Naive thymus-derived CD4-positive, alpha-beta T cell (primary cell): ENCODE data around the gene MPHOSPH8. TPM values are rescaled to one million over a fixed set of nuclear protein-coding genes. Genes with fewer than 3 reads are reported as not detected.
"Not testable (repeated sequence)": the region's sequence is repeated elsewhere in the genome, so short reads cannot be mapped to it uniquely, and the experiment has no call there.

Source experiments
- ATAC-seq: fragments of 150-1000 bp; cut with Tn5 transposase; 2 replicates; pipeline ENCODE4 v1.10.0; 2021; ENCODE audit warnings: mild to moderate bottlenecking, moderate library complexity
- CTCF ChIA-PET: fragments of 350-600 bp; sonication (Branson Sonifier 250); formaldehyde crosslinking; loops from one replicate; lab custom pipeline; 2021; ENCODE audit warnings: antibody characterized with exemption; lab: Charles Lee
- POLR2A ChIA-PET: fragments of 350-600 bp; sonication (Branson Sonifier 250); formaldehyde crosslinking; loops from one replicate; lab custom pipeline; 2021; ENCODE audit warnings: antibody characterized with exemption, inconsistent platforms; lab: Charles Lee
- DNase-seq, 9 donors: peaks; one replicate each; pipeline versions ENCODE4 v3.0.0 to v3.0.0-alpha.2; 2020 to 2022; ENCODE audit warnings: mixed read lengths in 1 of 9
- H3K27ac ChIP-seq: one replicate; pipeline ENCODE4 v1.7.0; 2013; ENCODE audit warnings: mild to moderate bottlenecking, low read depth, low read length, moderate library complexity
- H3K27me3 ChIP-seq, 2 donors: one replicate each; pipeline ENCODE4 v1.7.0; 2013; ENCODE audit warnings: low read length in 2 of 2, mild to moderate bottlenecking in 2 of 2, moderate library complexity in 2 of 2; ENCODE audit not compliant: control insufficient read depth in 2 of 2, insufficient read depth in 2 of 2
- H3K36me3 ChIP-seq, 3 experiments: 1 replicate in 2 of 3; 2 replicates in 1 of 3; pipeline ENCODE4 v1.7.0; 2013; ENCODE audit warnings: low read length in 3 of 3, mild to moderate bottlenecking in 3 of 3, moderate library complexity in 1 of 3; ENCODE audit not compliant: insufficient read depth in 3 of 3, control insufficient read depth in 2 of 3
- H3K4me1 ChIP-seq, 2 donors: one replicate each; pipeline ENCODE4 v1.7.0; 2013; ENCODE audit warnings: low read length in 2 of 2, mild to moderate bottlenecking in 2 of 2, moderate library complexity in 1 of 2; ENCODE audit not compliant: control insufficient read depth in 2 of 2, insufficient read depth in 2 of 2
- H3K4me3 ChIP-seq: 2 replicates; pipeline ENCODE4 v1.7.0; 2013; ENCODE audit warnings: mild to moderate bottlenecking, low read length
- H3K9me3 ChIP-seq, 3 experiments: 1 replicate in 2 of 3; 2 replicates in 1 of 3; pipeline ENCODE4 v1.7.0; 2013; ENCODE audit warnings: low read length in 3 of 3; ENCODE audit not compliant: control insufficient read depth in 2 of 3
- H3K27ac Mint-ChIP-seq, 9 donors: one replicate each; pipeline ENCODE4 v1.8.0; 2020 to 2022; ENCODE audit warnings: mixed read lengths in 9 of 9, mild to moderate bottlenecking in 8 of 9, moderate library complexity in 5 of 9, inconsistent platforms in 2 of 9
- H3K27me3 Mint-ChIP-seq, 5 donors: one replicate each; pipeline ENCODE4 v1.8.0; 2021 to 2022; ENCODE audit warnings: mixed read lengths in 5 of 5, mild to moderate bottlenecking in 1 of 5
- H3K36me3 Mint-ChIP-seq, 5 donors: one replicate each; pipeline ENCODE4 v1.8.0; 2020 to 2022; ENCODE audit warnings: mixed read lengths in 5 of 5, mild to moderate bottlenecking in 3 of 5, inconsistent platforms in 1 of 5
- H3K4me1 Mint-ChIP-seq, 7 donors: one replicate each; pipeline ENCODE4 v1.8.0; 2020 to 2022; ENCODE audit warnings: mixed read lengths in 7 of 7, mild to moderate bottlenecking in 3 of 7, inconsistent platforms in 1 of 7
- H3K4me3 Mint-ChIP-seq, 10 donors: one replicate each; pipeline ENCODE4 v1.8.0; 2020 to 2022; ENCODE audit warnings: mild to moderate bottlenecking in 10 of 10, mixed read lengths in 10 of 10, moderate library complexity in 6 of 10, inconsistent platforms in 2 of 10
- H3K9me3 Mint-ChIP-seq, 11 donors: one replicate each; pipeline ENCODE4 v1.8.0; 2020 to 2022; ENCODE audit warnings: mixed read lengths in 11 of 11, mild to moderate bottlenecking in 4 of 11, inconsistent platforms in 1 of 11, moderate library complexity in 1 of 11
- intact Hi-C, 2 donors: fragments of 100-400 bp; cut with micrococcal nuclease; formaldehyde crosslinking; loops; one replicate each; pipeline ENCODE4 v1.15.1; 2023
- polyA plus RNA-seq, 2 donors: library from polyadenylated mRNA; unstranded; fragments of 300-500 nt; fragmentation: Illumina TruSeq; gene quantifications; one replicate each; pipeline ENCODE4 v1.2.3, GENCODE V29; 2021
- total RNA-seq, 6 experiments: library from RNA in 5 of 6; stranded (reverse) in 5 of 6; gene quantifications; 1 replicate in 5 of 6; 2 replicates in 1 of 6; pipeline ENCODE4 v1.2.3 and lab custom pipeline; 2021 to 2026

MPHOSPH8 gene
- total and polyA plus RNA-seq, 7 experiments from 2014 or later = 14.3 to 131 (median 52.0) TPM

GRCh38 chr13:19704256-19704655, 70.8 kb downstream of the MPHOSPH8 start:
- H3K27ac Mint-ChIP-seq, CTCF ChIA-PET, H3K4me3 ChIP-seq, H3K27me3 ChIP-seq, intact Hi-C loops, H3K27ac ChIP-seq, POLR2A ChIA-PET, H3K9me3 Mint-ChIP-seq, H3K9me3 ChIP-seq, H3K4me1 ChIP-seq, ATAC-seq, H3K27me3 Mint-ChIP-seq, H3K4me3 Mint-ChIP-seq, DNase-seq, H3K36me3 ChIP-seq: not testable (repeated sequence)
- Mint-ChIP-seq H3K4me1 (peaks cover 7 to 26% (median 23%) of the 10 kb centered on the region in 7 donors), H3K36me3 (peaks cover 0 to 17% (median 0%) of the 10 kb centered on the region in 5 donors)

GRCh38 chr13:19709039-19709438, 75.6 kb downstream of the MPHOSPH8 start:
- H3K27ac Mint-ChIP-seq, H3K9me3 Mint-ChIP-seq, intact Hi-C loops, DNase-seq, ATAC-seq, H3K4me1 ChIP-seq, H3K9me3 ChIP-seq, POLR2A ChIA-PET, H3K27me3 ChIP-seq, H3K4me3 Mint-ChIP-seq, H3K27me3 Mint-ChIP-seq, H3K4me3 ChIP-seq, CTCF ChIA-PET, H3K36me3 ChIP-seq, H3K27ac ChIP-seq: not testable (repeated sequence)
- Mint-ChIP-seq H3K36me3 (peaks cover 0 to 16% (median 0%) of the 10 kb centered on the region in 5 donors), H3K4me1 (peaks cover 0 to 32% (median 18%) of the 10 kb centered on the region in 7 donors)

- H3K27me3 ChIP-seq, CTCF ChIA-PET, H3K4me3 ChIP-seq, H3K9me3 ChIP-seq, DNase-seq, H3K9me3 Mint-ChIP-seq, H3K27ac ChIP-seq, H3K27me3 Mint-ChIP-seq, H3K27ac Mint-ChIP-seq, intact Hi-C loops, H3K4me1 ChIP-seq, ATAC-seq, H3K36me3 ChIP-seq, H3K4me3 Mint-ChIP-seq: not testable (repeated sequence)
- Mint-ChIP-seq H3K36me3 (peaks cover 0 to 21% (median 0%) of the 10 kb centered on the region in 5 donors), H3K4me1 (peaks cover 0 to 30% (median 18%) of the 10 kb centered on the region in 7 donors)
- POLR2A ChIA-PET = interaction anchor here (0.9 kb wide), 1 partner anchor 67 kb away, joined by 3 read pairs; no protein-coding TSS in a partner anchor
These were observed 76.3 kb downstream of the MPHOSPH8 start for GRCh38 chr13:19709782-19710181.

GRCh38 chr13:19713186-19713965, 79.9 kb downstream of the MPHOSPH8 start:
- Histone ChIP-seq H3K4me1 (no peaks in the 10 kb centered on the region), H3K4me3 (no peak overlapping the region), H3K27me3 (no peaks in the 10 kb centered on the region), H3K36me3 (no peaks in the 10 kb centered on the region), H3K27ac (no peak overlapping the region), H3K9me3 (no peaks in the 10 kb centered on the region)
- no peak for DNase-seq
- no peak overlapping the region for H3K4me3 Mint-ChIP-seq
- ChIA-PET POLR2A (no interaction called here), CTCF (interaction anchor here (0.7 kb wide), 1 partner anchor 244 kb away, joined by 4 read pairs; no protein-coding TSS in a partner anchor)
- H3K27me3 Mint-ChIP-seq = no peaks in the 10 kb centered on the region
- ATAC-seq = no peak
- intact Hi-C loops = no loop called here
- peaks cover 0 to 19% (median 8%) of the 10 kb centered on the region in 5 donors for H3K36me3 Mint-ChIP-seq
- H3K9me3 Mint-ChIP-seq = no peaks in the 10 kb centered on the region
- peaks cover 0 to 26% (median 12%) of the 10 kb centered on the region in 7 donors for H3K4me1 Mint-ChIP-seq
- peak overlapping the region in 1 of 9 donors; percentile 65 for H3K27ac Mint-ChIP-seq

- no peak overlapping the region for H3K4me3 ChIP-seq
- H3K27me3 ChIP-seq = no peaks in the 10 kb centered on the region
- Mint-ChIP-seq H3K4me1 (peaks cover 0 to 32% (median 14%) of the 10 kb centered on the region in 7 donors), H3K36me3 (peaks cover 0 to 35% (median 8%) of the 10 kb centered on the region in 5 donors), H3K9me3 (no peaks in the 10 kb centered on the region), H3K27me3 (no peaks in the 10 kb centered on the region), H3K27ac (peak overlapping the region in 3 of 9 donors; percentile 2 to 63 (median 57)), H3K4me3 (no peak overlapping the region)
- ATAC-seq (no peak), DNase-seq (no peak)
- ChIA-PET CTCF (interaction anchor here (0.6 kb wide), 1 partner anchor 21 kb away, joined by 3 read pairs; no protein-coding TSS in a partner anchor), POLR2A (no interaction called here)
- intact Hi-C loops = no loop called here
- H3K4me1 ChIP-seq = no peaks in the 10 kb centered on the region
- no peaks in the 10 kb centered on the region for H3K9me3 ChIP-seq
- H3K36me3 ChIP-seq = peaks cover 0 to 12% (median 0%) of the 10 kb centered on the region in 3 experiments
- no peak overlapping the region for H3K27ac ChIP-seq
These were observed 86.6 kb downstream of the MPHOSPH8 start for GRCh38 chr13:19720039-19720438.

Other genes with a start within 250 kb of the MPHOSPH8 start
- under 1 TPM in 1 of 5 experiments, not detected in 4; 0.24 TPM for gene TPTE2, start 72.1 kb upstream of the MPHOSPH8 start, total RNA-seq
- not detected for gene TPTE2, start 72.1 kb upstream of the MPHOSPH8 start, polyA plus RNA-seq
- gene PSPC1, start 149.3 kb downstream of the MPHOSPH8 start, total RNA-seq = 10 to 100 TPM; 65.6 to 91.4 (median 79.1) TPM
- gene PSPC1, start 149.3 kb downstream of the MPHOSPH8 start, polyA plus RNA-seq = 10 to 100 TPM; 32.0 to 46.1 TPM
- 10 to 100 TPM; 17.5 to 25.6 (median 24.7) TPM for gene ZMYM5, start 230.0 kb downstream of the MPHOSPH8 start, total RNA-seq
- 10 to 100 TPM; 21.1 to 29.9 TPM for gene ZMYM5, start 230.0 kb downstream of the MPHOSPH8 start, polyA plus RNA-seq